Measurements from ENCODE around the gene KRTAP6-1. TPM values are rescaled to one million over a fixed set of nuclear protein-coding genes. Genes with fewer than 3 reads are reported as not detected.

The KRTAP6-1 gene
- total RNA-seq, 2 donors from 2014 or later = not detected

- TF ChIP-seq CTCF (conservative IDR thresholded peaks at IDR 0.05) = no peak
- 90 to 91% methylated on average over 3 to 4 of the region's 4 CpGs for WGBS, 2 experiments (ENCODE audit: insufficient coverage in 1 of 2, insufficient read length in 1 of 2)
- H3K27me3 ChIP-seq (ENCODE audit: control insufficient read depth, insufficient read depth, low read length, poor library complexity, severe bottlenecking) = no peaks in the 10 kb centered on the region
- Mint-ChIP-seq H3K27ac (no peak within 1 kb of the TSS), H3K9me3 (peaks cover 25% of the 10 kb centered on the region), H3K27me3 (ENCODE audit: insufficient read depth) (no peaks in the 10 kb centered on the region), H3K4me1 (no peaks in the 10 kb centered on the region), H3K36me3 (ENCODE audit: low read depth) (no peaks in the 10 kb centered on the region), H3K4me3 (no peak within 1 kb of the TSS)
- no peak for DNase-seq
- no peak within 1 kb of the TSS for H3K4me3 ChIP-seq (ENCODE audit: low read length)
- H3K9ac ChIP-seq (ENCODE audit: extremely low read depth, low read length, poor library complexity, severe bottlenecking) = no peak within 1 kb of the TSS
- no peaks in the 10 kb centered on the region for H3K9me3 ChIP-seq (ENCODE audit: control insufficient read depth, low read length)
- H3K4me1 ChIP-seq (ENCODE audit: control insufficient read depth, insufficient read depth, low read length) = no peaks in the 10 kb centered on the region
- H3K27ac ChIP-seq (ENCODE audit: low read depth, low read length) = no peak within 1 kb of the TSS
- no peaks in the 10 kb centered on the region for H3K36me3 ChIP-seq (ENCODE audit: control insufficient read depth, insufficient read depth, low read length)
These were observed 21.6 kb downstream of the KRTAP6-1 start, which contains the start of gene KRTAP6-3 for GRCh38 chr21:30592140-30592539. TSS of gene KRTAP6-3 (plus strand) at chr21:30592440. CDS start at chr21:30592446, 6 bp downstream.

- H3K27me3 ChIP-seq (ENCODE audit: control insufficient read depth, insufficient read depth, low read length, poor library complexity, severe bottlenecking) = no peaks in the 10 kb centered on the region
- Mint-ChIP-seq H3K9me3 (peaks cover 25% of the 10 kb centered on the region), H3K36me3 (ENCODE audit: low read depth) (no peaks in the 10 kb centered on the region), H3K4me1 (no peaks in the 10 kb centered on the region), H3K27me3 (ENCODE audit: insufficient read depth) (no peaks in the 10 kb centered on the region), H3K4me3 (no peak within 1 kb of the TSS), H3K27ac (no peak within 1 kb of the TSS)
- H3K36me3 ChIP-seq (ENCODE audit: control insufficient read depth, insufficient read depth, low read length) = no peaks in the 10 kb centered on the region
- TF ChIP-seq CTCF (conservative IDR thresholded peaks at IDR 0.05) = no peak
- H3K27ac ChIP-seq (ENCODE audit: low read depth, low read length) = no peak within 1 kb of the TSS
- no peak for DNase-seq
- no peak within 1 kb of the TSS for H3K4me3 ChIP-seq (ENCODE audit: low read length)
- H3K9ac ChIP-seq (ENCODE audit: extremely low read depth, low read length, poor library complexity, severe bottlenecking) = no peak within 1 kb of the TSS
- H3K4me1 ChIP-seq (ENCODE audit: control insufficient read depth, insufficient read depth, low read length) = no peaks in the 10 kb centered on the region
- H3K9me3 ChIP-seq (ENCODE audit: control insufficient read depth, low read length) = no peaks in the 10 kb centered on the region
These were observed 23.4 kb downstream of the KRTAP6-1 start, which contains the start of gene KRTAP22-2 for GRCh38 chr21:30590297-30590696. TSS of gene KRTAP22-2 (minus strand) at chr21:30590397.

- H3K4me3 Mint-ChIP-seq = no peak overlapping the region
- Histone ChIP-seq H3K36me3 (ENCODE audit: control insufficient read depth, insufficient read depth, low read length) (no peaks in the 10 kb centered on the region), H3K9ac (ENCODE audit: extremely low read depth, low read length, poor library complexity, severe bottlenecking) (no peak overlapping the region), H3K4me1 (ENCODE audit: control insufficient read depth, insufficient read depth, low read length) (no peaks in the 10 kb centered on the region), H3K27ac (ENCODE audit: low read depth, low read length) (no peak overlapping the region), H3K4me3 (ENCODE audit: low read length) (no peak overlapping the region), H3K9me3 (ENCODE audit: control insufficient read depth, low read length) (no peaks in the 10 kb centered on the region), H3K27me3 (ENCODE audit: control insufficient read depth, insufficient read depth, low read length, poor library complexity, severe bottlenecking) (peaks cover 15% of the 10 kb centered on the region)
- H3K27me3 Mint-ChIP-seq (ENCODE audit: insufficient read depth) = no peaks in the 10 kb centered on the region
- no peaks in the 10 kb centered on the region for H3K4me1 Mint-ChIP-seq
- peaks cover 18% of the 10 kb centered on the region for H3K9me3 Mint-ChIP-seq
- no peak for TF ChIP-seq CTCF (conservative IDR thresholded peaks at IDR 0.05)
- H3K36me3 Mint-ChIP-seq (ENCODE audit: low read depth) = no peaks in the 10 kb centered on the region
- DNase-seq = no peak
- H3K27ac Mint-ChIP-seq = no peak overlapping the region
- 90% methylated on average over 1 of the region's 1 CpG; no CpG with 5 or more reads in 1 of the 2 experiments for WGBS, 2 experiments (ENCODE audit: insufficient coverage in 1 of 2, insufficient read length in 1 of 2)
These were observed 30.9 kb downstream of the KRTAP6-1 start for GRCh38 chr21:30582870-30583269.
